ENCODE data around the gene ALPP.

The ALPP gene

DNA sequence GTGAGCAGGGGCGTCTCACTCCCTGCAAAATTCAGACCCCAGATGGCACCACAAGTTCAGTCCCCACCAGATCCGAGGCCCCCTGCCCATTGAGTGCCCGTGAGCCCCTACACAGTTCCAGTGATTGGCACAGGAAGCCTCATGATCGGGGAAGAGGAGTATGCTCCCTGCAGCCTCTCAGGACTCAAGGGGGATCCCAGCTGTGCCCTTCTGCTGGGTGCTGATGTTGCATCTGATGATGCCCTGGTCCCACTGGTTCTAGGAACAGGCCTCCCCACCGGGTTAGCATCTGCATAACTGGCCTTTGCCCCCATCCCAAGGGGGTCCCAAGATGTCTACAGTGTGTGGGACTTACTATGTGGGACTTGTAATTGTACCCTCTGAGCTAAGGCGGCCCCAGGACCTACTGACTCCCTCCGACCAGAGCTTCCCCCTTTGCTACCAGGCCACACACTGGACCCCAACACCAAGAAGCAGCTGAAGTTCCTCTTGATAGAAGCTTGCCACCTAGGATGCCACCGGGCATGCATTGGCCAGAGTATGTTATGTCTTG, 36.7 kb downstream of the ALPP start:
- H3K9me3 Mint-ChIP-seq = no peaks in the 10 kb centered on the region
- no peak overlapping the region for H3K4me3 Mint-ChIP-seq
- no peak overlapping the region for H3K27ac Mint-ChIP-seq (ENCODE audit: low read depth)
- H3K27me3 Mint-ChIP-seq = peaks cover 71% of the 10 kb centered on the region
- ATAC-seq (replicated peaks; ENCODE audit: extremely low read depth, poor library complexity, severe bottlenecking) (no peak), DNase-seq (ENCODE audit: low spot score in 2 of 2) (no peak)
- H3K4me1 Mint-ChIP-seq = peaks cover 14% of the 10 kb centered on the region
- H3K36me3 Mint-ChIP-seq (ENCODE audit: insufficient read depth) = peaks cover 6% of the 10 kb centered on the region

DNA sequence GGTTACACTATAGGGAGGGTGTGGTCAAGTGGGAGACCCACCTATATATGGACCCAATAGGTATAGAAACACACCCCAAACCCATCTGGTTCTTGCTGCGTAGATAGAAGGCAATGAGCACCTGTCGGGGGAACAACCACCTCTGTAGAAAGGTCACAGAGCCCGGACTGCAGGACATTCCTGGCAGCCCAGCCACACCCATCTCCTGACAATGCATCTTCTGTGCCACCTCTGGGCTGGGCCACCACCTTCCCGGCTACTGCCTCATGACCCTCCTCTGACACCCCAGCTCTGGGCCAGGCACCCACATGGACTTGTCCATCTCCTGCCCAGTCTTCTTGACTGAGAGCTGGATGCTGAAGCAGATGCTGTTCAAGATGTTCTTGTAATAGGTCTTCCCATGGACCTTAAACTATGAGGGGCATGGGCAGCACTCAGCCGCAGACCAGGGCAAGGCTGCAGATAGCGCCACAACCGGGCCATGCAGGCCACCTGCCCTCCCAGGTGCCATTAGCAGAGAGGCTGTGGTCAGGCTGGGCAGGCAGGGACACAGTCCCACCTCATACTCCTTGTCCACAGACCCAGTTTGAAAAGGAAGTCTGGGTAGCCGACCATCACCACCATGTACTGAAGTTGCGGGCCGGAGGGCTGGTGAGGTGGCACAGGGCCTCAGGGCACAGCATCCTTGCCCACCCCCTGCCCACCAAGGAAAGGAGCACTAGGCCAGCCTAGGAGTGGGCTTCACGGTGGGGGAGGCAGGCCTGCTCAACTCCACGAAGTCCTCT, 37.4 kb downstream of the ALPP start:
- Mint-ChIP-seq H3K4me3 (no peak overlapping the region), H3K27me3 (peaks cover 64% of the 10 kb centered on the region), H3K4me1 (peaks cover 14% of the 10 kb centered on the region), H3K36me3 (ENCODE audit: insufficient read depth) (peaks cover 6% of the 10 kb centered on the region), H3K27ac (ENCODE audit: low read depth) (no peak overlapping the region), H3K9me3 (no peaks in the 10 kb centered on the region)
- DNase-seq (ENCODE audit: low spot score in 2 of 2) (no peak), ATAC-seq (replicated peaks; ENCODE audit: extremely low read depth, poor library complexity, severe bottlenecking) (no peak)

DNA sequence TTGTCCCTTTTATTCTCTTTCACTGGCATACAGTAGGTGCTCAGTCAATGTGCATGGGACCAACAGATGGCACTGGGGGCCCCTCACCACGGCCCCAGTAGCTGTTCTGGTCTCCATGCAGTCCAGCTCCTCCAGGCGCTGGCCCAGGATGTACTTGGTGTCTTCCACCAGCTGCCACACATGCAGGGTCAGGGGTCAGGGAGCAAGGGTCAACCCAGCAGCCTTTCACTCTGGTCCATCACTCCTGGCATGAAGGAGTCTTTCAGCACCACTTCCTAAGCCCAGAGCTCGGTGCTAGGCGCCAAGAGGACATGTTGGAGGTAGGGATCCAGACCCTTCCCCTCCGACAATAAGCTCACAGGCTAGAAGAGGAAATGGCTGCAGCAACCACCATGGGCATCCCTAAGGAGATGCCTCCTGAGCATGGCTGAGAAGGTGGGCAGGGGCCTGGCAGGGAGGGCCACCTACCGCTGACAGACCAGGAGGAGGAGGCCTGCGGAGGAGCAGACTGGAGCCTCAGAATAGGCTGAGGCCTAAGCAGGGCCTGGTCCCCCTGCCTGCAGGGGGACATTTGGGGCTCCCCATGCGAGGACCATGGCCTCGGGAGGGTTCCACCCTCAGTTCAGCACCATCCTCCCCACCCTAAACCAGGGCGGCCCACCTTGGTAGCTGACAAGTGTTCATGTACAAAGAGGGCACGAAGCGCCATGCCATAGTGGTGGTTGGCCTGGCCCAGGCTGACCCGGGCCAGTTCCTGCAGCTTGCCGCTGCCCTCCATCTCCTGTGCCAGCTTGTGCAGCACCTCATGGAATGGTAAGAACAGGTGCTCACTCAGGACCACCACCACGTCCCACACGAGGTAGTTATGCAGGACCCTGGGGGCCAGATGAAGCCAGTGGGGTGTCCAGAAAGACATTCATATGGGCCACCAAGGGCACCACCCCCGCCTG, 38.2 kb downstream of the ALPP start:
- H3K4me3 Mint-ChIP-seq = no peak overlapping the region
- DNase-seq (ENCODE audit: low spot score in 2 of 2) (no peak), ATAC-seq (replicated peaks; ENCODE audit: extremely low read depth, poor library complexity, severe bottlenecking) (no peak)
- peaks cover 6% of the 10 kb centered on the region for H3K36me3 Mint-ChIP-seq (ENCODE audit: insufficient read depth)
- no peak overlapping the region for H3K27ac Mint-ChIP-seq (ENCODE audit: low read depth)
- H3K9me3 Mint-ChIP-seq = no peaks in the 10 kb centered on the region
- H3K4me1 Mint-ChIP-seq = peaks cover 16% of the 10 kb centered on the region
- H3K27me3 Mint-ChIP-seq = peaks cover 65% of the 10 kb centered on the region

DNA sequence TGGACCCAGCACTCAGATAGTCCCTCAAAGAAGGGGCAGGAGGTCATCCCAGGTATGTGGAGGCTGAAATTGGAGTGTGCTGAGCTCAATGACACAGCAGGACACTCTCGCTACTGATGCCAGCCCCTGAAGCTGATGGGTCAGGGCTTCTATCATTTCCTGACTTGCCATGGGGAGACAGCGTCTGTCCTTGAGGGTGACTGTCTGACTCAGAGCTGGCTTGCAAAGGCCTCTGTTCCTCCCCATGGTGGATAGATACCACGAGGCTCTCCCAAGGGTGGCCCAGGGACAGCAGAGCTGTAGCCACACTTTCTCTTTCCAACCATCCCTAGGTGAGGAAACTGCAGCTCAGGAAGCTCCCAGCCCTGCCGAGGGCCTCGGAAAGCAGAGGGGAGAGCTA, 38.9 kb downstream of the ALPP start:
- Mint-ChIP-seq H3K27ac (ENCODE audit: low read depth) (no peak overlapping the region), H3K4me1 (peaks cover 17% of the 10 kb centered on the region), H3K9me3 (no peaks in the 10 kb centered on the region), H3K27me3 (peaks cover 71% of the 10 kb centered on the region), H3K4me3 (no peak overlapping the region), H3K36me3 (ENCODE audit: insufficient read depth) (peaks cover 6% of the 10 kb centered on the region)
- no peak for ATAC-seq (replicated peaks; ENCODE audit: extremely low read depth, poor library complexity, severe bottlenecking)
- DNase-seq (ENCODE audit: low spot score in 2 of 2) = no peak

DNA sequence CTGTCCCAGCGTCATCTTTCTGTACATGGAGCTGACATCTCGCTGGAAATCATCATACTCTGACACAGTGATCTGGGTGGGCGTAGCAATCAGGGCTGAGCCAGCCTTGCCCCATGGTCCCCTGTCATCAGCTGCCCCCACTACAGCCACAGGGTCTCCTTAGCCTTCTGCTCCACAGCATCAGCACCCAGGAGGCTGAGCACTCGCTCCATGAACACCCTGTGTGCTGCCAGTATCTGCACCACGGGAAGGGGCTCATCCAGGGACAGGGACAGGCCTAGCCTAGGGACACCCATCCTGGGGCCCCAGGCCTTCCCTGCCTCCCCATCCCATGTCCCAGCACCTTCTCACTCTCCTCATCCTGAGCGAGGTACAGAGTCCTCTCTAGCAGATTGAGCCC, 39.5 kb downstream of the ALPP start:
- Mint-ChIP-seq H3K27me3 (peaks cover 71% of the 10 kb centered on the region), H3K9me3 (no peaks in the 10 kb centered on the region), H3K4me3 (no peak overlapping the region), H3K27ac (ENCODE audit: low read depth) (no peak overlapping the region), H3K4me1 (peaks cover 12% of the 10 kb centered on the region), H3K36me3 (ENCODE audit: insufficient read depth) (peaks cover 6% of the 10 kb centered on the region)
- DNase-seq (ENCODE audit: low spot score in 2 of 2) = no peak
- no peak for ATAC-seq (replicated peaks; ENCODE audit: extremely low read depth, poor library complexity, severe bottlenecking)

DNA sequence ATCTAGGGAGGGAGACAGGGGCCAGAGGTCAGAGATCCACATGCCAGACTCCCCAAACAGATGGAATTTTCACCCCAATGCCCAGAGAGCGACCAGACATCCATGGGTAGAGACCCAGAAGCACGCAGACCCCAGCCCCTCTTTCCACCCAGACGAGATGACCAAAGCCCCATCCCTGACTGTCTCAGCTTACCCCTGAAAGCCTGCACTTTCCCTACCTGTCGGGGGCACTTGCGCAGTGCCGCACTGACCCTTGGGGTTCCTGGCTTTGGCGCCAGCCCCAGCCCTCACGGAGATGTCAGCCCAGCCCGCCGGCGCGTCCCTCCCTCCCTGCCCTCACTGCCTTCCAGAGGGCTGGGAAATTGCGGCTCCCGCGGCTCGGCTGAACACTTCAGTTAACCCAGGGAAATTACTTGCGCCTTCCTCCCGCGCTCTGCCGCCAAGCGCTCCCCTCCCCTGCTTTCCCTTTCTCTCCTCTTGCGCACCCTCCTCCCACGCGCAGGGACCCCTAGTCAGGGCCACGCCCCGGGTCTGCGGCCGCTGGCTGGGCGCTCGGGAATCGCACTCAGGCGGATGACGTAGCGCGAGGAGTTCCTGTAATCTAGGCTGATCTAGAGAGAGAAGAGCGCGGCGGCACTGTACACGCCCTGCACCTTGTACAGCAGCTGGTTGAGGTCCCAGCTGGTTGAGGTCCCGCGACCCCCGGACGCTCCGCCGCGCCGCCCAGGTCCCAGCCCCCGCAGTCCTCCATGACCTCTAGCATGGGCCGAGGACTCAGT, 40.1 kb downstream of the ALPP start:
- Mint-ChIP-seq H3K4me3 (peak overlapping the region; percentile 6), H3K36me3 (ENCODE audit: insufficient read depth) (peaks cover 6% of the 10 kb centered on the region), H3K9me3 (no peaks in the 10 kb centered on the region), H3K27ac (ENCODE audit: low read depth) (no peak overlapping the region), H3K27me3 (peaks cover 71% of the 10 kb centered on the region), H3K4me1 (peaks cover 12% of the 10 kb centered on the region)
- no peak for DNase-seq (ENCODE audit: low spot score in 2 of 2)
- ATAC-seq (replicated peaks; ENCODE audit: extremely low read depth, poor library complexity, severe bottlenecking) = no peak

DNA sequence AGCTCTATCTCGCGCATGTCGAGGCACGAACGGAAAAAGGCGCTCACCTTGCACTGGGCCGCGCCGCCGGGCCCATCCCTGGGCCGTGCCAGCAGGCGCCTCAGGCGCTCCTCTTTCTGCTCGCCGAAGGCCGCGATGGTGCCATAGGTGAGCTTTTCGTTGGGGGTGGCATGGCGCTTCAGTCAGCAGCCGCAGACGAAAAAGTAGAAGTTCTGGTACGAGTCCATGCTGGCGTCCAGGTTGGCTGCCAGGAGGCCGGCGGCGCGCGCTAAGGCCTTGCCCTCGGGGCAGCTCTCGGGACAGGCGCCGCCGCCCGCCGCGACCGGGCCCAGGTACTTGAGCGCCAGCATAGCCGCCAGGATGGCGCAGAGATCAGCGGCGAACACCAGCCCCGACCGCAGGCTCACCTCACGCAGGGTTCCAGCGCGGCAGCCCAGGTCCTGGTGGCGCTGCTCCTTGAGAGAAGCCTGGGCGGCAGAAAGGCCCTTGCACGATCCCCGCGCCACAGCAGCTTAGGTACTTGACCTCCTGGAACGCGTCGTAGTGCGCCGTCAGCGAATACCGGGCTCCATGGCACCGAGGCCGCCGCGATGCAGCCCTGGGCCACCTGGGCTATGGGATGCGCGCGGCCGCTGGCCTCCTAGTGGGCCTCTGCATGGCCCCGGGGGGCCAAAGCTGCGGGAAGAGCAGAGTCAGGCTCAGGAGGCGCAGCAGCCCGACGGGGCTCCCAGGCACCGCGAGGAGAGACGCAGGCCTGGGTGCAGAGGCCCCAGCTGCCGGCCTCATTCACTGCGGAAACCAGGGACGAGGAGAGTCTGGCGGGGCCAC, 40.9 kb downstream of the ALPP start:
- ATAC-seq (replicated peaks; ENCODE audit: extremely low read depth, poor library complexity, severe bottlenecking) = no peak
- Mint-ChIP-seq H3K36me3 (ENCODE audit: insufficient read depth) (peaks cover 6% of the 10 kb centered on the region), H3K27me3 (peaks cover 69% of the 10 kb centered on the region), H3K4me3 (peak overlapping the region; percentile 6), H3K27ac (ENCODE audit: low read depth) (no peak overlapping the region), H3K4me1 (peaks cover 12% of the 10 kb centered on the region), H3K9me3 (no peaks in the 10 kb centered on the region)
- no peak for DNase-seq (ENCODE audit: low spot score in 2 of 2)

DNA sequence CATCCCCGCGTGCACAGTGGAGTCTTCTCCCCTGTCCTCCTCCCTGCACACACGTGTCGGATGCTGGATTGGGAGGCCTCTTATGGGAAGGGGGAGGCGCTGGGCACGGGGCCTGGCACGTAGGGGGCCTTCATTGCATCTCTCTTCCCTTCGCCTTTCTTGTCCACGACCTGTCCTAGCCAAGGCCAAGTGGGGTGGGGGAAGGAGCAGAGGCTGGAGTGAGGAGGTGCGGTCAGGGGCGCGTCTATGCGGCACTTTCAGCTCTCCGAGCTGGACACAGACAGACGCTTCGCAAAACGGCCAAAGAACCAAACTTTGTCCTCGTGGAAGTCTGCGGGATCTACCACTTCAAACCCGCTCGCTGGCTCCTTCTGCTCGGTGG, 41.5 kb downstream of the ALPP start:
- Mint-ChIP-seq H3K27me3 (peaks cover 64% of the 10 kb centered on the region), H3K4me1 (peaks cover 12% of the 10 kb centered on the region), H3K27ac (ENCODE audit: low read depth) (no peak overlapping the region), H3K9me3 (no peaks in the 10 kb centered on the region), H3K4me3 (no peak overlapping the region), H3K36me3 (ENCODE audit: insufficient read depth) (peaks cover 6% of the 10 kb centered on the region)
- ATAC-seq (replicated peaks; ENCODE audit: extremely low read depth, poor library complexity, severe bottlenecking) = no peak
- DNase-seq (ENCODE audit: low spot score in 2 of 2) = no peak

DNA sequence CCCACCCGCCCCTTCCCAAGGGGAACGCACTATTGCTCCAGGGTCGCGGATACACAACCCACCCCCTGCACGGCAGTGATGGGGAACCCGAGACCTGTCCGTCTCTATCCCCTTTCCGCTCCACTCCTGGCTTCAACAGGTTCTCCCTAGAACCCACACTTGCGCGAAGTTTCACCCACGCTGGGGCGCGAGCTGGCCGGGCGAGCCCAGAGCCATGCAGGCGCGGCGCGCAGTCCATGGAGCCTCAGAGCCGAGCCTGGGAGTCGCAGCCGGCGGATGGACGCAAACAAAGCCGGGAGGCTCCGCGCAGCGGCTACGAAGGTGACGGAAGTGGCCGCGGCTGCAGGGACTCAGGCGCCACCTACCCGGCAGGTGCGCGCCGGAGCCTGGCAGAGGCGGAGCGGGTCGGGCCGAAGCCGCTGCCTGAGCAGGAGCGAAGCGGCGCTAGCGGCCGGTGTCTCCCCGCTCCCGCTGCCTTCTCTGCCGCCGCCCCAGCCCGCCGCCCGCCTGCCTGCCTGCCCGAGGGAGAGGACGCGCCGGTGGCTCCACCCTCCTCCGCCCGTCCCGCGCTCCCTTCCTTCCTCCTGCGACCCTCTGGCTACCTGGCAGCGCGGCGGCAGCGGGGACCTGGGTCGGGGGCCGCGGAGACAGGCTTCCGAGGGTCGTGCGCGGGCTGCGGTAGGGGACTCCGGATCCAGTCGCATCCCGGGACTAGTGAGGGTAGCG, 42.1 kb downstream of the ALPP start:
- no peaks in the 10 kb centered on the region for H3K9me3 Mint-ChIP-seq
- no peak overlapping the region for H3K27ac Mint-ChIP-seq (ENCODE audit: low read depth)
- H3K27me3 Mint-ChIP-seq = peaks cover 59% of the 10 kb centered on the region
- peaks cover 6% of the 10 kb centered on the region for H3K36me3 Mint-ChIP-seq (ENCODE audit: insufficient read depth)
- no peak for ATAC-seq (replicated peaks; ENCODE audit: extremely low read depth, poor library complexity, severe bottlenecking)
- DNase-seq (ENCODE audit: low spot score in 2 of 2) = no peak
- no peak overlapping the region for H3K4me3 Mint-ChIP-seq
- peaks cover 12% of the 10 kb centered on the region for H3K4me1 Mint-ChIP-seq

DNA sequence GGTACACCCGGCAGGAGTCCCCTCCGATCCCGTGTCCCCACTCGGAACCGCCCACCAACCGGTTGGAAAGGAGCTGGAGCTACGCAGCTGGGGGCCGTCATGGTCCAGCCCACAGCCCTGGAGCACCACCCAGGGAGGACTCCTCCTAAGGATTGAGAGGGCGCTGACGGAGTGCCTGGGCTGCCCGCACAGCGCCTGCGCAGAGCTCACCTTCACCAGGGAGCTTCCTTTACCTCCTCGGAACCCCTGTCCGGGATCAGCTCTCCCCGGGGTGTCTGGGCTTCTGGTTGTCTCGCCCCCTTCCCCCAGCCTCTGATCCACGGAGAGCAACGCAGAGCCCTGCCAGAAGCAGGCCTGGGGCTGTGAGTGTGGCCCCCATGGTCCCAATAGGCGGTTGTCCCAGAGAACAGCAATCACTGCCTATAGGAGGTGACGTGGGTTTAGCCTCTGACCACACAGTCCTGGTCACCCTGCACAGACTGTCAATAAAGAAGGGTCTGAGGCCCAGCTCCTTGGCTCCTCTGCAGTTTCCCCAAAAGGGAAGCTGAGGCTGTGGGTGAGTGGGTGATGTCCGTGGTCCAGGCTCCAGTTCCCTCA, 42.7 kb downstream of the ALPP start:
- no peak for ATAC-seq (replicated peaks; ENCODE audit: extremely low read depth, poor library complexity, severe bottlenecking)

DNA sequence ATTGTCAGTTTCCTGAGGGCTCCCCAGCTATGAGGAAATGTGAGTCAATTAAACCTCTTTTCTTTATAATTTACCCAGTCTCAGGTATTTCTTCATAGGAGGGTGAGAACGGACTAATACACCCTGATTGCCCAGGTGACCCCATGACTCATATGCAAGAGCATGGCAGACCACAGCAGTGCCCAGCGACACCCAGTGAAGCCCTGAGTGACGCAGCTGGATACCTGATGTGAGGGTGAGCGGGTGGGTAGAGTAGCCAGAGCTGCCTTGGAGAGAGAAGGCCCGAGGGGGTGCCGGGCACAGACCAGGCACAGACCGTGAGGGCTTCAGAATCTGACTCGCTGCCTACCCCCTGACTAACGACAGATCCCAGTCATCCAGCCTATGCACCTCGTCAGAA, 43.5 kb downstream of the ALPP start:
- DNase-seq (ENCODE audit: low spot score in 2 of 2) (no peak), ATAC-seq (replicated peaks; ENCODE audit: extremely low read depth, poor library complexity, severe bottlenecking) (no peak)
- Mint-ChIP-seq H3K27me3 (peaks cover 46% of the 10 kb centered on the region), H3K27ac (ENCODE audit: low read depth) (no peak overlapping the region), H3K4me3 (peak overlapping the region; percentile 28), H3K4me1 (peaks cover 12% of the 10 kb centered on the region), H3K36me3 (ENCODE audit: insufficient read depth) (peaks cover 3% of the 10 kb centered on the region), H3K9me3 (no peaks in the 10 kb centered on the region)

More for the DNA sequence above, 42.7 kb downstream of the ALPP start:
- H3K4me1 Mint-ChIP-seq = peaks cover 12% of the 10 kb centered on the region
- H3K4me3 Mint-ChIP-seq = no peak overlapping the region
- H3K27me3 Mint-ChIP-seq = peaks cover 52% of the 10 kb centered on the region
- no peak for DNase-seq (ENCODE audit: low spot score in 2 of 2)
- no peaks in the 10 kb centered on the region for H3K9me3 Mint-ChIP-seq
- H3K36me3 Mint-ChIP-seq (ENCODE audit: insufficient read depth) = peaks cover 3% of the 10 kb centered on the region
- H3K27ac Mint-ChIP-seq (ENCODE audit: low read depth) = no peak overlapping the region

All from central memory CD8-positive, alpha-beta T cell (primary cell).